Measurements from ENCODE around the gene TTLL8. TPM values are rescaled to one million over a fixed set of nuclear protein-coding genes. Genes with fewer than 3 reads are reported as not detected.

The TTLL8 gene
- total RNA-seq, 1 experiment from 2014 or later = not detected

DNA sequence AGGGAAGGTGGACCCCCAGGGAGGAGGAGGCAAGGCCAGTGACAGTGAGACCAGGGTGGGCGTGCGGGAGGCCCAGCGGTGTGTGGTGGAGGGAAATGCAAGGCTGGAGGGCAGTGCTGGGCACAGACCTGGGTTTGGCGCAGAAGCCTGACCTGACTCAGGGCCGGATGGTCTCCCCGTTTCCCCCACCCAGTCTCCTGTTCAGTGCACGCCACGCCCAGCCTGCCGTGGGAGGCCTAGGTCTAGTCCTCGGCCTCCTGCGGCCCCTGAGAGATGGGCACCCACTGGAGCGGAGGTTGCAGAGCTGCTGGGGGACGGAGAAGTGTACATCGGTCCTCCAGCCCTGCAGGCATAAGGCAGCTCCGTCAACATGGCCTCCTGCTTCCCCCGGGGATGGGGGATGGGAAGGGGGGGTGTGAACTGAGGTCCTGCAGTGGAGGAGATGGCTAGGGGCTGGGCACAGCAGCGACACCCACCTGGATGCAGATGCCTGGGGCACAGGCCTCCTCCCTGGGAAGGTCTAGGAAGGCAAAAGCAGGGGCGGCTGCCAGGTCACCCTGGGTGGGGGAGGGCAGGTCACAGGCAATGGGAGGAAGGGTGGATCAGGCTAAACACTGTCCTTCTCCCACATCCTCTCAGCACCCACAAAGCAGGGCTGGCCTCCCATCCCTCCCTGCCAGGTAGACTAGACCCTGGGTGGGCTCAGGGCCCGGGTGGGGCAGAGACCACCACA is 61.4 kb downstream of the TTLL8 start:
- Histone ChIP-seq H4K20me1 (ENCODE audit: control insufficient read depth, insufficient read depth, insufficient read length) (no peaks in the 10 kb centered on the region), H3K27me3 (ENCODE audit: insufficient read depth, low read length) (peaks cover 9% of the 10 kb centered on the region; the same call in 1 of the 2 replicates), H3K27ac (ENCODE audit: insufficient read length, low read depth, low read length) (no peak overlapping the region), H3K9me3 (ENCODE audit: control insufficient read depth, low read depth, low read length) (no peaks in the 10 kb centered on the region), H2BK20ac (ENCODE audit: low read depth, low read length, poor library complexity, severe bottlenecking) (no peak overlapping the region), H3T11ph (ENCODE audit: low read length) (no peak overlapping the region), H3K79me2 (ENCODE audit: insufficient read depth, low read length) (no peaks in the 10 kb centered on the region), H4K5ac (ENCODE audit: insufficient read length, low read depth, low read length) (no peak overlapping the region), H3K4me1 (ENCODE audit: insufficient read depth, low read length) (no peaks in the 10 kb centered on the region), H2BK15ac (ENCODE audit: low read depth, low read length) (no peak overlapping the region), H3K18ac (ENCODE audit: insufficient read length, low read depth, low read length) (no peak overlapping the region), H2AK5ac (ENCODE audit: insufficient read length, low read length) (no peak overlapping the region), H3K23me2 (ENCODE audit: insufficient read length, low read depth, low read length, poor library complexity, severe bottlenecking) (peaks cover 4% of the 10 kb centered on the region), H3K14ac (ENCODE audit: insufficient read depth, low read length) (no peak overlapping the region; the same call in 1 of the 2 replicates), H2AFZ (ENCODE audit: low read length) (no peak overlapping the region), H2BK12ac (ENCODE audit: insufficient read length, low read depth, low read length) (no peak overlapping the region), H2BK120ac (ENCODE audit: low read depth, low read length, poor library complexity, severe bottlenecking) (no peak overlapping the region), H3K56ac (ENCODE audit: insufficient read length, low read depth, low read length) (no peak overlapping the region), H3K4me2 (ENCODE audit: insufficient read depth, insufficient read length, low read length) (no peak overlapping the region), H3K23ac (ENCODE audit: insufficient read length, low read depth, low read length) (no peak overlapping the region), H4K91ac (ENCODE audit: insufficient read length, low read depth, low read length) (no peak overlapping the region), H3K4ac (ENCODE audit: low read depth, low read length) (no peak overlapping the region), H3K79me1 (ENCODE audit: insufficient read depth, low read depth, low read length, poor library complexity, severe bottlenecking) (no peaks in the 10 kb centered on the region), H3K9ac (ENCODE audit: extremely low read depth, insufficient read length, low read length) (no peak overlapping the region), H2BK5ac (ENCODE audit: insufficient read length, low read length) (no peak overlapping the region), H4K8ac (replicated peaks; ENCODE audit: insufficient read length, low read depth, low read length) (no peak overlapping the region)
- Mint-ChIP-seq H3K27ac (no peak overlapping the region), H3K4me1 (peaks cover 9 to 14% of the 10 kb centered on the region in 2 experiments; a peak in 3 of 4 replicates), H3K27me3 (ENCODE audit: low read depth) (peaks cover 40% of the 10 kb centered on the region), H3K36me3 (ENCODE audit: insufficient read depth in 1 of 3, low read depth in 3 of 3) (no peaks in the 10 kb centered on the region; a peak in 1 of 7 replicates), H3K4me3 (no peak overlapping the region), H3K9me3 (peaks cover 5 to 6% of the 10 kb centered on the region in 2 experiments)
- DNase-seq = no peak
- TF ChIP-seq, protein P1, sequence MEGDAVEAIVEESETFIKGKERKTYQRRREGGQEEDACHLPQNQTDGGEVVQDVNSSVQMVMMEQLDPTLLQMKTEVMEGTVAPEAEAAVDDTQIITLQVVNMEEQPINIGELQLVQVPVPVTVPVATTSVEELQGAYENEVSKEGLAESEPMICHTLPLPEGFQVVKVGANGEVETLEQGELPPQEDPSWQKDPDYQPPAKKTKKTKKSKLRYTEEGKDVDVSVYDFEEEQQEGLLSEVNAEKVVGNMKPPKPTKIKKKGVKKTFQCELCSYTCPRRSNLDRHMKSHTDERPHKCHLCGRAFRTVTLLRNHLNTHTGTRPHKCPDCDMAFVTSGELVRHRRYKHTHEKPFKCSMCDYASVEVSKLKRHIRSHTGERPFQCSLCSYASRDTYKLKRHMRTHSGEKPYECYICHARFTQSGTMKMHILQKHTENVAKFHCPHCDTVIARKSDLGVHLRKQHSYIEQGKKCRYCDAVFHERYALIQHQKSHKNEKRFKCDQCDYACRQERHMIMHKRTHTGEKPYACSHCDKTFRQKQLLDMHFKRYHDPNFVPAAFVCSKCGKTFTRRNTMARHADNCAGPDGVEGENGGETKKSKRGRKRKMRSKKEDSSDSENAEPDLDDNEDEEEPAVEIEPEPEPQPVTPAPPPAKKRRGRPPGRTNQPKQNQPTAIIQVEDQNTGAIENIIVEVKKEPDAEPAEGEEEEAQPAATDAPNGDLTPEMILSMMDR (conservative IDR thresholded peaks at IDR 0.05) = no peak
- no CpG with 5 or more reads among the region's 19 CpGs for WGBS (ENCODE audit: extremely low coverage, insufficient read length, low lambda C conversion rate)
